Measurements from ENCODE around the gene PTPN6.

The PTPN6 gene

GRCh38 chr12:6923851-6924250 is 27.3 kb upstream of the PTPN6 start:
- H3K4me3 ChIP-seq (ENCODE audit: low read depth, low read length), result no peak overlapping the region
- DNase-seq (ENCODE audit: low read depth), result no peak
- no peak for TF ChIP-seq CTCF (IDR thresholded peaks at IDR 0.05; ENCODE audit: control insufficient read depth, extremely low read depth, insufficient read depth)

- no peak for DNase-seq (ENCODE audit: low read depth)
- H3K4me3 ChIP-seq (ENCODE audit: low read depth, low read length), result peak overlapping the region; percentile 68; the same call in 1 of the 2 replicates
- no peak for TF ChIP-seq CTCF (IDR thresholded peaks at IDR 0.05; ENCODE audit: control insufficient read depth, extremely low read depth, insufficient read depth)
These were observed 26.0 kb upstream of the PTPN6 start for GRCh38 chr12:6925239-6925539.

GRCh38 chr12:6925540-6926279 is 25.4 kb upstream of the PTPN6 start:
- peak; percentile 96 for DNase-seq (ENCODE audit: low read depth)
- no peak for TF ChIP-seq CTCF (IDR thresholded peaks at IDR 0.05; ENCODE audit: control insufficient read depth, extremely low read depth, insufficient read depth)
- H3K4me3 ChIP-seq (ENCODE audit: low read depth, low read length), result peak overlapping the region; percentile 68

- DNase-seq (ENCODE audit: low read depth), result no peak
- H3K4me3 ChIP-seq (ENCODE audit: low read depth, low read length), result peak within 1 kb of the TSS; percentile 89
- TF ChIP-seq CTCF (IDR thresholded peaks at IDR 0.05; ENCODE audit: control insufficient read depth, extremely low read depth, insufficient read depth), result no peak
These were observed 23.7 kb upstream of the PTPN6 start, which contains the start of gene ATN1 for GRCh38 chr12:6927379-6928021. Gene ATN1 (plus strand): TSS chr12:6927959. CDS start chr12:6934002, 6,043 bp downstream.

GRCh38 chr12:6928022-6928702 is 23.0 kb upstream of the PTPN6 start:
- H3K4me3 ChIP-seq (ENCODE audit: low read depth, low read length), result peak overlapping the region; percentile 89
- no peak for TF ChIP-seq CTCF (IDR thresholded peaks at IDR 0.05; ENCODE audit: control insufficient read depth, extremely low read depth, insufficient read depth)
- no peak for DNase-seq (ENCODE audit: low read depth)

- H3K4me3 ChIP-seq (ENCODE audit: low read depth, low read length), result peak overlapping the region; percentile 89
- TF ChIP-seq CTCF (IDR thresholded peaks at IDR 0.05; ENCODE audit: control insufficient read depth, extremely low read depth, insufficient read depth), result no peak
- DNase-seq (ENCODE audit: low read depth), result no peak
These were observed 22.3 kb upstream of the PTPN6 start for GRCh38 chr12:6928703-6929407.

Data from LNCaP clone FGC (cell line).